RPMI7951 (cell line): ENCODE results near the gene IGFL2. TPM values are rescaled to one million over a fixed set of nuclear protein-coding genes. Genes with fewer than 3 reads are reported as not detected.

Experiments
- DNase-seq: peaks from one replicate; pipeline ENCODE4 v3.0.0-alpha.2; 2012; ENCODE audit warnings: low read depth
- total RNA-seq: library from RNA; depleted of rRNA; stranded (reverse); fragments of >200 nt; shearing (Covaris generic); gene quantifications from 2 replicates; pipeline ENCODE4 v1.2.3, GENCODE V29; 2014; rRNA removed

The IGFL2 gene
- total RNA-seq, 1 experiment from 2014 or later: not detected

DNA sequence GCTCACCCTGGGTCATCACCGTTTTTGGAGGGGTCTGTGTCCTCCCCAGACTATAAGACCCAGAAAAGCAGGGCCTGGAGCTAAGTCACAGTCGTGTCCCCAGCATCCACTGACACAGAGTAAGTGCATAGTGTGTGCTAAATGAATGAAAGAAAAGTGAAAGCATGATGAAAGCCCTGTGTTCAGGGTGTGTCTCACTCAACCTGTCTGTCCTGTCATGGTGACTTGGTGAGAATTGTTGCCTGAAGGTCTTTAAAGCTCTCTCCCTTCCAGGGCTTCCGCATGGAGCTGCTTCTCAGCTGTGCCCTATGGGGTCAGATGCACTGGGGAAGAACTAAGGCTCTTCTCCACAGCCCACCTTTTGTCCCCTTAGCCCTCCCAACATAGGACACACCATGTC is 61.0 kb downstream of the IGFL2 start:
- no peak for DNase-seq

DNA sequence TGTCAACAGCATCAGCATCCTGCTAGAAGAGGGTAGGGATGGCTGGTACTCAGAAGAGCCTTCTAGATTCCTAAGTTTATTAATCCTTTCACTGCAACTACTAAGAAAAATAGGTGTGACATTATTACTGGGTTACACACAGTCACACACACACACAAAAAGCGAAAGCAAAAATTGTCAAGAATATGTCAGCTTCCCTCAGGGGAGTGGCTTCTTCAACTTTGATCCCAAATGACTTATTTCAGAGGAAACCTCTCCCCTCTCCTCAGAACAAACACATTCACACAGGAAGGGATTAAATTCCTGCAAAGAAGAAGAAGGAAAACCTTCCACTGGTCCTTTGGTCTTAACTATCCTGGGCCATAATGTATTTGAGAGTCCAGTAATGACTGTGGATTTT is 61.4 kb downstream of the IGFL2 start:
- no peak for DNase-seq

DNA sequence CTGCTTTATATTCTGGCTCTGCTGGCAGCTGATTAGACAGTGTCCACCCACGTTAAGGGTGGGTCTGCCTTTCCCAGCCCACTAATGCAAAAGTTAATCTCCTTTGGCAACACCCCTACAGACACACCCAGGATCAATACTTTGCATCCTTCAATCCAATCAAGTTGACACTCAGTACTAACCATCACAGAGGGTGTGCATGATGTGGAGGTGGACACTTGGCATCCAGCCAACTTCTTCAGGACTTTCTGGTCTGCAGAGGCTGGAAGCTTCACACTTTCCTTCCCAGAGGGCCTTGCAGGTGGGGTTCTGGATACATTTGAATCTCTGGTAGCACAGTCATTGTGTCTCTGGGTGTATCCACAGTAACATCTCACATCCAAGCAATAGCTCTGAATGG is 62.6 kb downstream of the IGFL2 start:
- no peak for DNase-seq

Other genes with a start within 250 kb of the IGFL2 start
- 0.88 and 1.1 TPM in 2 replicates for gene MYPOP, start 245.6 kb upstream of the IGFL2 start, total RNA-seq
- gene NANOS2, start 233.5 kb upstream of the IGFL2 start, total RNA-seq: not detected in 2 replicates
- gene NOVA2, start 174.4 kb upstream of the IGFL2 start, total RNA-seq: not detected in 2 replicates
- gene CCDC61, start 152.8 kb upstream of the IGFL2 start, total RNA-seq: 6.6 and 8.8 TPM in 2 replicates
- gene PGLYRP1, start 125.2 kb upstream of the IGFL2 start, total RNA-seq: not detected in 2 replicates
- gene IGFL4, start 107.2 kb upstream of the IGFL2 start, total RNA-seq: not detected in 2 replicates
- gene IGFL3, start 23.6 kb upstream of the IGFL2 start, total RNA-seq: not detected in 2 replicates
- gene IGFL1, start 81.5 kb downstream of the IGFL2 start, total RNA-seq: not detected in 2 replicates
- gene HIF3A, start 148.8 kb downstream of the IGFL2 start, total RNA-seq: under 0.01 TPM in 1 of 2 replicates, not detected in the other
- 51.4 and 67.6 TPM in 2 replicates for gene PPP5C, start 198.8 kb downstream of the IGFL2 start, total RNA-seq